Measurements from ENCODE around the gene BEX3. TPM values are rescaled to one million over a fixed set of nuclear protein-coding genes. Genes with fewer than 3 reads are reported as not detected.

BEX3 gene
- total RNA-seq, 2 experiments from 2014 or later: not detected

- TF ChIP-seq, protein P1, sequence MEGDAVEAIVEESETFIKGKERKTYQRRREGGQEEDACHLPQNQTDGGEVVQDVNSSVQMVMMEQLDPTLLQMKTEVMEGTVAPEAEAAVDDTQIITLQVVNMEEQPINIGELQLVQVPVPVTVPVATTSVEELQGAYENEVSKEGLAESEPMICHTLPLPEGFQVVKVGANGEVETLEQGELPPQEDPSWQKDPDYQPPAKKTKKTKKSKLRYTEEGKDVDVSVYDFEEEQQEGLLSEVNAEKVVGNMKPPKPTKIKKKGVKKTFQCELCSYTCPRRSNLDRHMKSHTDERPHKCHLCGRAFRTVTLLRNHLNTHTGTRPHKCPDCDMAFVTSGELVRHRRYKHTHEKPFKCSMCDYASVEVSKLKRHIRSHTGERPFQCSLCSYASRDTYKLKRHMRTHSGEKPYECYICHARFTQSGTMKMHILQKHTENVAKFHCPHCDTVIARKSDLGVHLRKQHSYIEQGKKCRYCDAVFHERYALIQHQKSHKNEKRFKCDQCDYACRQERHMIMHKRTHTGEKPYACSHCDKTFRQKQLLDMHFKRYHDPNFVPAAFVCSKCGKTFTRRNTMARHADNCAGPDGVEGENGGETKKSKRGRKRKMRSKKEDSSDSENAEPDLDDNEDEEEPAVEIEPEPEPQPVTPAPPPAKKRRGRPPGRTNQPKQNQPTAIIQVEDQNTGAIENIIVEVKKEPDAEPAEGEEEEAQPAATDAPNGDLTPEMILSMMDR (conservative IDR thresholded peaks at IDR 0.05; ENCODE audit: low read length): no peak
- TF ChIP-seq EZH2phosphoT487 (IDR thresholded peaks at IDR 0.05; ENCODE audit: borderline replicate concordance, low read depth, low read length): no peak
- Histone ChIP-seq H3K36me3 (ENCODE audit: insufficient read depth, low read length) (no peaks in the 10 kb centered on the region), H2AFZ (ENCODE audit: low read length) (no peak overlapping the region), H3K9me3 (ENCODE audit: low read length) (no peaks in the 10 kb centered on the region), H3K4me3 (ENCODE audit: low read depth, low read length, poor library complexity, severe bottlenecking) (no peak overlapping the region), H3K4me1 (ENCODE audit: insufficient read depth, low read length, poor library complexity, severe bottlenecking) (no peaks in the 10 kb centered on the region), H3K4me2 (ENCODE audit: low read length) (no peak overlapping the region), H3K27ac (ENCODE audit: low read depth, low read length, poor library complexity, severe bottlenecking) (no peak overlapping the region), H3K9me2 (ENCODE audit: insufficient read depth, low read length) (no peaks in the 10 kb centered on the region), H3K79me2 (ENCODE audit: insufficient read depth, low read depth, low read length) (no peaks in the 10 kb centered on the region), H4K20me1 (ENCODE audit: insufficient read depth, low read length) (no peaks in the 10 kb centered on the region)
- BruUV-seq (replicated peaks): no TSS peak
- no peak for DNase-seq (ENCODE audit: low spot score)
- CTCF ChIA-PET (ENCODE audit: unreplicated experiment): no interaction called here
- POLR2A ChIA-PET: no interaction called here
- intact Hi-C loops (cut with micrococcal nuclease; ENCODE audit: unreplicated experiment): no loop called here
Observed at GRCh38 chrX:103415528-103415927, 39.2 kb downstream of the BEX3 start.

DNA sequence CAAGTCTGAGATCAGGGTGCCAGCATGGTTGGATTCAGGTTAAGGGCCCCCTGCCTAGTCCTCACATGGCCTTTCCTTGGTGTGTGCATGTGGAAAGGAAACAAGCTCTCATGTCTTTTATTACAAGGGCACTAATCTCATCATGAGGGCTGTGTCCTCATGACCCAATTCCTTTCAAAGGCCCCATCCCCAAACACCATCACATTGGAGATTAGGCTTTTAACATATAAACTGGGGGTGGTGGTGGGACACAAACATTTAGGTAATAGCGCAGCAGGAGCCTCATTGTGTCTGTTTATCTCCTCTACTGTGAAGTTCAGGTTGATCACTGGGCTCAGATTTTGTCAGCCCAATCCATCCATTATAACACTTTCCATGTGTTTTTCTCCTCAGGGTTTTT lies 41.0 kb downstream of the BEX3 start:
- no TSS peak for BruUV-seq (replicated peaks)
- ChIA-PET POLR2A (no interaction called here), CTCF (ENCODE audit: unreplicated experiment) (no interaction called here)
- H3K4me3 ChIP-seq (ENCODE audit: low read depth, low read length, poor library complexity, severe bottlenecking): no peak overlapping the region
- no peak overlapping the region for H3K4me2 ChIP-seq (ENCODE audit: low read length)
- no peaks in the 10 kb centered on the region for H3K9me2 ChIP-seq (ENCODE audit: insufficient read depth, low read length)
- TF ChIP-seq EZH2phosphoT487 (IDR thresholded peaks at IDR 0.05; ENCODE audit: borderline replicate concordance, low read depth, low read length): no peak
- TF ChIP-seq, protein P1 (conservative IDR thresholded peaks at IDR 0.05; ENCODE audit: low read length): no peak
- H4K20me1 ChIP-seq (ENCODE audit: insufficient read depth, low read length): no peaks in the 10 kb centered on the region
- no peak for DNase-seq (ENCODE audit: low spot score)
- H2AFZ ChIP-seq (ENCODE audit: low read length): no peak overlapping the region
- no peak overlapping the region for H3K27ac ChIP-seq (ENCODE audit: low read depth, low read length, poor library complexity, severe bottlenecking)
- H3K36me3 ChIP-seq (ENCODE audit: insufficient read depth, low read length): no peaks in the 10 kb centered on the region
- no peaks in the 10 kb centered on the region for H3K9me3 ChIP-seq (ENCODE audit: low read length)
- H3K79me2 ChIP-seq (ENCODE audit: insufficient read depth, low read depth, low read length): no peaks in the 10 kb centered on the region
- intact Hi-C loops (cut with micrococcal nuclease; ENCODE audit: unreplicated experiment): no loop called here
- no peaks in the 10 kb centered on the region for H3K4me1 ChIP-seq (ENCODE audit: insufficient read depth, low read length, poor library complexity, severe bottlenecking)

- no peak overlapping the region for H2AFZ ChIP-seq (ENCODE audit: low read length)
- no peak for TF ChIP-seq EZH2phosphoT487 (IDR thresholded peaks at IDR 0.05; ENCODE audit: borderline replicate concordance, low read depth, low read length)
- TF ChIP-seq, protein P1 (conservative IDR thresholded peaks at IDR 0.05; ENCODE audit: low read length): no peak
- no peaks in the 10 kb centered on the region for H3K9me3 ChIP-seq (ENCODE audit: low read length)
- H3K79me2 ChIP-seq (ENCODE audit: insufficient read depth, low read depth, low read length): no peaks in the 10 kb centered on the region
- ChIA-PET CTCF (ENCODE audit: unreplicated experiment) (no interaction called here), POLR2A (no interaction called here)
- no peak overlapping the region for H3K27ac ChIP-seq (ENCODE audit: low read depth, low read length, poor library complexity, severe bottlenecking)
- no peak overlapping the region for H3K4me2 ChIP-seq (ENCODE audit: low read length)
- no peaks in the 10 kb centered on the region for H3K4me1 ChIP-seq (ENCODE audit: insufficient read depth, low read length, poor library complexity, severe bottlenecking)
- no peaks in the 10 kb centered on the region for H3K9me2 ChIP-seq (ENCODE audit: insufficient read depth, low read length)
- intact Hi-C loops (cut with micrococcal nuclease; ENCODE audit: unreplicated experiment): no loop called here
- no peak overlapping the region for H3K4me3 ChIP-seq (ENCODE audit: low read depth, low read length, poor library complexity, severe bottlenecking)
- no peaks in the 10 kb centered on the region for H3K36me3 ChIP-seq (ENCODE audit: insufficient read depth, low read length)
- H4K20me1 ChIP-seq (ENCODE audit: insufficient read depth, low read length): no peaks in the 10 kb centered on the region
- no TSS peak for BruUV-seq (replicated peaks)
- no peak for DNase-seq (ENCODE audit: low spot score)
Observed at GRCh38 chrX:103417933-103418332, 41.6 kb downstream of the BEX3 start.
